GM13976 (cell line): ENCODE measurements around the gene APAF1.

Experiments
- DNase-seq: peaks from one replicate; pipeline ENCODE4 v3.0.0; 2012; ENCODE audit warnings: low spot score
- CTCF ChIP-seq: IDR thresholded peaks from 2 replicates; pipeline ENCODE4 v1.5.1; 2012; ENCODE audit warnings: borderline replicate concordance, mild to moderate bottlenecking; ENCODE audit not compliant: insufficient read depth; ENCODE audit errors: extremely low read depth, missing control alignments, control extremely low read depth
- in situ Hi-C: fragments of 300-500 bp; cut with MboI; formaldehyde crosslinking; loops from one replicate; pipeline ENCODE4 v1.12.0; 2022; ENCODE audit warnings: low sequenced_read_pairs, mixed read lengths, inconsistent platforms; ENCODE audit not compliant: unreplicated experiment

The APAF1 gene

GRCh38 chr12:98669751-98670150, 24.7 kb downstream of the APAF1 start:
- TF ChIP-seq CTCF = no peak
- no peak for DNase-seq
- in situ Hi-C loops = no loop called here

GRCh38 chr12:98671459-98671858, 26.4 kb downstream of the APAF1 start:
- DNase-seq = no peak
- TF ChIP-seq CTCF = no peak

GRCh38 chr12:98674841-98675240, 29.8 kb downstream of the APAF1 start:
- TF ChIP-seq CTCF = no peak
- in situ Hi-C loops = no loop called here
- no peak for DNase-seq

More at GRCh38 chr12:98671459-98671858, 26.4 kb downstream of the APAF1 start:
- in situ Hi-C loops = no loop called here

GRCh38 chr12:98678236-98678945, 33.3 kb downstream of the APAF1 start:
- in situ Hi-C loops = no loop called here
- DNase-seq = no peak
- TF ChIP-seq CTCF = no peak

- in situ Hi-C loops = no loop called here
- no peak for DNase-seq
- TF ChIP-seq CTCF = no peak
These were observed 34.0 kb downstream of the APAF1 start for GRCh38 chr12:98678946-98679610.

GRCh38 chr12:98679611-98680005, 34.5 kb downstream of the APAF1 start:
- DNase-seq = no peak
- in situ Hi-C loops = no loop called here
- TF ChIP-seq CTCF = no peak

GRCh38 chr12:98684199-98684598, 39.1 kb downstream of the APAF1 start:
- in situ Hi-C loops = no loop called here
- no peak for TF ChIP-seq CTCF
- DNase-seq = no peak
